Germinal center (tissue), 1 donor: Measurements from ENCODE around the gene YRDC.

Experiments
- DNase-seq: peaks from one replicate; pipeline ENCODE4 v3.0.0; 2012; ENCODE audit warnings: mixed read lengths, low spot score

YRDC gene

GRCh38 chr1:37822906-37823815 lies 15.2 kb upstream of the YRDC start:
- no peak for DNase-seq

GRCh38 chr1:37821481-37821880 lies 13.5 kb upstream of the YRDC start:
- DNase-seq: no peak

GRCh38 chr1:37817481-37817880 lies 9.5 kb upstream of the YRDC start:
- no peak for DNase-seq

GRCh38 chr1:37814252-37814651 lies 6.2 kb upstream of the YRDC start:
- DNase-seq: no peak

- DNase-seq: no peak
Observed at GRCh38 chr1:37813529-37814145, 5.6 kb upstream of the YRDC start.

GRCh38 chr1:37811027-37811655 lies 3.1 kb upstream of the YRDC start:
- peak; percentile 71 for DNase-seq

- DNase-seq: no peak
Observed at GRCh38 chr1:37809942-37810341, 1.9 kb upstream of the YRDC start.

- DNase-seq: peak; percentile 64
Observed at GRCh38 chr1:37808369-37809319, 636 bp upstream of the YRDC start.

- no peak for DNase-seq
Observed at GRCh38 chr1:37807220-37807554, 821 bp downstream of the YRDC start.

- DNase-seq: no peak
Observed at GRCh38 chr1:37802439-37802838, 5.6 kb downstream of the YRDC start.

- no peak for DNase-seq
Observed at GRCh38 chr1:37797750-37798345, 10.2 kb downstream of the YRDC start.

GRCh38 chr1:37795340-37796125 lies 12.5 kb downstream of the YRDC start:
- DNase-seq: peak; percentile 58

- DNase-seq: no peak
Observed at GRCh38 chr1:37794372-37795339, 13.4 kb downstream of the YRDC start.

- peak; percentile 67 for DNase-seq
Observed at GRCh38 chr1:37793773-37794371, 14.1 kb downstream of the YRDC start, which contains the start of gene MANEAL. MANEAL (plus strand) TSS chr1:37793847; CDS start chr1:37794183, 336 bp downstream.

GRCh38 chr1:37792943-37793686 lies 14.9 kb downstream of the YRDC start:
- DNase-seq: no peak

- DNase-seq: no peak
Observed at GRCh38 chr1:37782491-37782890, 25.5 kb downstream of the YRDC start.

GRCh38 chr1:37778654-37779053 lies 29.4 kb downstream of the YRDC start:
- DNase-seq: no peak

GRCh38 chr1:37776946-37777516 lies 31.0 kb downstream of the YRDC start:
- no peak for DNase-seq
